ENCODE data around the gene KRT4.

- no peak for TF ChIP-seq EZH2 (IDR thresholded peaks at IDR 0.05)
- no peak for TF ChIP-seq POLR2AphosphoS5 (IDR thresholded peaks at IDR 0.05; ENCODE audit: borderline replicate concordance, low read depth, low read length)
- no peak for TF ChIP-seq FOXP2 (optimal IDR thresholded peaks at IDR 0.05; ENCODE audit: control extremely low read depth, extremely low read length, insufficient read depth)
These were observed 16.9 kb downstream of the KRT4 start for GRCh38 chr12:52796839-52797528.

All from SK-N-MC (cell line).